ENCODE measurements around the gene SF3B2. TPM values are rescaled to one million over a fixed set of nuclear protein-coding genes. Genes with fewer than 3 reads are reported as not detected.
A peak's percentile ranks its signal among the peaks of the same experiment; 100 is the strongest.

SF3B2 gene
- total and polyA plus RNA-seq, 9 of the 15 experiments (the other 6 are each of a cell fraction or from before 2014, with no cell fraction given), result 58.3 to 248 (median 157) TPM

GRCh38 chr11:66068923-66069714 is 17.0 kb downstream of the SF3B2 start (continued):
- no peak for TF ChIP-seq RBM17 (IDR thresholded peaks at IDR 0.05; ENCODE audit: borderline replicate concordance, low read depth, low read length)
- no peak for TF ChIP-seq MYC (IDR thresholded peaks at IDR 0.05; ENCODE audit: low read depth, low read length)
- peak; percentile 61; the same call in 1 of the 2 replicates for TF ChIP-seq MYC (CRISPR knock-in tag; IDR thresholded peaks at IDR 0.05; ENCODE audit: borderline replicate concordance, low read depth)
- TF ChIP-seq SMARCB1 (IDR thresholded peaks at IDR 0.05; ENCODE audit: insufficient read length, low read depth), result no peak
- TF ChIP-seq NR4A1 (CRISPR knock-in tag; IDR thresholded peaks at IDR 0.05), result no peak
- no peak for TF ChIP-seq NR4A1 (tag; IDR thresholded peaks at IDR 0.05)
- TF ChIP-seq ZNF133 (CRISPR knock-in tag; IDR thresholded peaks at IDR 0.05), result no peak
- no peak for TF ChIP-seq FOXK1 (CRISPR knock-in tag; IDR thresholded peaks at IDR 0.05; ENCODE audit: borderline replicate concordance)
- no peak for TF ChIP-seq ZNF184 (CRISPR knock-in tag; IDR thresholded peaks at IDR 0.05)
- no peak for TF ChIP-seq HCFC1 (IDR thresholded peaks at IDR 0.05; ENCODE audit: low read depth, low read length)
- no peak for TF ChIP-seq ZNF699 (CRISPR knock-in tag; IDR thresholded peaks at IDR 0.05; ENCODE audit: insufficient replicate concordance)
- no peak for TF ChIP-seq RBM34 (IDR thresholded peaks at IDR 0.05; ENCODE audit: borderline replicate concordance, insufficient read depth, low read length)
- TF ChIP-seq, protein P1, sequence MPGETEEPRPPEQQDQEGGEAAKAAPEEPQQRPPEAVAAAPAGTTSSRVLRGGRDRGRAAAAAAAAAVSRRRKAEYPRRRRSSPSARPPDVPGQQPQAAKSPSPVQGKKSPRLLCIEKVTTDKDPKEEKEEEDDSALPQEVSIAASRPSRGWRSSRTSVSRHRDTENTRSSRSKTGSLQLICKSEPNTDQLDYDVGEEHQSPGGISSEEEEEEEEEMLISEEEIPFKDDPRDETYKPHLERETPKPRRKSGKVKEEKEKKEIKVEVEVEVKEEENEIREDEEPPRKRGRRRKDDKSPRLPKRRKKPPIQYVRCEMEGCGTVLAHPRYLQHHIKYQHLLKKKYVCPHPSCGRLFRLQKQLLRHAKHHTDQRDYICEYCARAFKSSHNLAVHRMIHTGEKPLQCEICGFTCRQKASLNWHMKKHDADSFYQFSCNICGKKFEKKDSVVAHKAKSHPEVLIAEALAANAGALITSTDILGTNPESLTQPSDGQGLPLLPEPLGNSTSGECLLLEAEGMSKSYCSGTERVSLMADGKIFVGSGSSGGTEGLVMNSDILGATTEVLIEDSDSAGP (CRISPR knock-in tag; IDR thresholded peaks at IDR 0.05), result no peak
- TF ChIP-seq, protein P2, sequence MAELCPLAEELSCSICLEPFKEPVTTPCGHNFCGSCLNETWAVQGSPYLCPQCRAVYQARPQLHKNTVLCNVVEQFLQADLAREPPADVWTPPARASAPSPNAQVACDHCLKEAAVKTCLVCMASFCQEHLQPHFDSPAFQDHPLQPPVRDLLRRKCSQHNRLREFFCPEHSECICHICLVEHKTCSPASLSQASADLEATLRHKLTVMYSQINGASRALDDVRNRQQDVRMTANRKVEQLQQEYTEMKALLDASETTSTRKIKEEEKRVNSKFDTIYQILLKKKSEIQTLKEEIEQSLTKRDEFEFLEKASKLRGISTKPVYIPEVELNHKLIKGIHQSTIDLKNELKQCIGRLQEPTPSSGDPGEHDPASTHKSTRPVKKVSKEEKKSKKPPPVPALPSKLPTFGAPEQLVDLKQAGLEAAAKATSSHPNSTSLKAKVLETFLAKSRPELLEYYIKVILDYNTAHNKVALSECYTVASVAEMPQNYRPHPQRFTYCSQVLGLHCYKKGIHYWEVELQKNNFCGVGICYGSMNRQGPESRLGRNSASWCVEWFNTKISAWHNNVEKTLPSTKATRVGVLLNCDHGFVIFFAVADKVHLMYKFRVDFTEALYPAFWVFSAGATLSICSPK (IDR thresholded peaks at IDR 0.05; ENCODE audit: borderline replicate concordance), result no peak
- no peak for TF ChIP-seq NCOA6 (IDR thresholded peaks at IDR 0.05)
- peak; percentile 99 for TF ChIP-seq ESRRA (IDR thresholded peaks at IDR 0.05; ENCODE audit: borderline replicate concordance, low read depth)
- no peak for TF ChIP-seq MAFK (IDR thresholded peaks at IDR 0.05; ENCODE audit: low read length)
- no peak for TF ChIP-seq THAP7 (CRISPR knock-in tag; IDR thresholded peaks at IDR 0.05)
- no peak for TF ChIP-seq YBX1 (IDR thresholded peaks at IDR 0.05)
- TF ChIP-seq ESRRB (CRISPR knock-in tag; IDR thresholded peaks at IDR 0.05; ENCODE audit: borderline replicate concordance), result no peak
- TF ChIP-seq NR2C2 (CRISPR knock-in tag; IDR thresholded peaks at IDR 0.05), result no peak
- peak; percentile 59 for TF ChIP-seq NR2C2 (tag; IDR thresholded peaks at IDR 0.05)
- no peak for TF ChIP-seq ZC3H11A (IDR thresholded peaks at IDR 0.05; ENCODE audit: low read depth, low read length)
- TF ChIP-seq CBX2 (IDR thresholded peaks at IDR 0.05; ENCODE audit: insufficient read depth, low read length, poor library complexity, severe bottlenecking), result no peak
- TF ChIP-seq JUNB (CRISPR knock-in tag; conservative IDR thresholded peaks at IDR 0.05), result no peak
- TF ChIP-seq TAF9B (IDR thresholded peaks at IDR 0.05; ENCODE audit: partially characterized antibody), result no peak

Measured in K562 (cell line).